OCI-LY1 (cell line): ENCODE results near the gene HSP90AA1.

Source experiments
- H2AFZ ChIP-seq: fragments of 200-600 bp; sonication (generic), shearing (Covaris generic); 2 replicates; pipeline ENCODE4 v1.6.0; 2014; ENCODE audit warnings: antibody characterized with exemption, mild to moderate bottlenecking, low read length
- H3F3A ChIP-seq: fragments of 200-600 bp; sonication (generic), shearing (Covaris generic); 2 replicates; pipeline ENCODE4 v1.6.0; 2014; ENCODE audit warnings: mild to moderate bottlenecking, antibody characterized with exemption, low read length, moderate library complexity; ENCODE audit not compliant: insufficient read depth
- H3K27ac ChIP-seq: fragments of 200-600 bp; sonication (generic); 2 replicates; pipeline ENCODE4 v1.5.1; 2014; ENCODE audit warnings: low read length, mixed run types, mild to moderate bottlenecking, low read depth; ENCODE audit not compliant: poor library complexity, severe bottlenecking
- H3K27me3 ChIP-seq: fragments of 200-600 bp; sonication (generic); 2 replicates; pipeline ENCODE4 v1.6.0; 2014; ENCODE audit warnings: antibody characterized with exemption, mild to moderate bottlenecking, low read length, moderate library complexity; ENCODE audit not compliant: insufficient read depth
- H3K36me3 ChIP-seq: fragments of 200-600 bp; sonication (generic); 2 replicates; pipeline ENCODE4 v1.6.1; 2014; ENCODE audit warnings: mild to moderate bottlenecking, antibody characterized with exemption, low read length, moderate library complexity, mixed read lengths; ENCODE audit not compliant: insufficient read depth
- H3K4me1 ChIP-seq: fragments of 200-600 bp; sonication (generic); 2 replicates; pipeline ENCODE4 v1.5.1; 2014; ENCODE audit warnings: mild to moderate bottlenecking, low read length, moderate library complexity; ENCODE audit not compliant: insufficient read depth, severe bottlenecking
- H3K4me2 ChIP-seq: fragments of 200-600 bp; sonication (generic), shearing (Covaris generic); 2 replicates; pipeline ENCODE4 v1.6.1; 2014; ENCODE audit warnings: low read length
- H3K4me3 ChIP-seq: fragments of 200-600 bp; sonication (generic); 2 replicates; pipeline ENCODE4 v1.5.1; 2014; ENCODE audit warnings: low read length, low read depth, mild to moderate bottlenecking, mixed read lengths; ENCODE audit not compliant: poor library complexity, severe bottlenecking
- H3K79me2 ChIP-seq: fragments of 200-600 bp; shearing (Covaris generic); 2 replicates; pipeline ENCODE4 v1.6.1; 2016; ENCODE audit warnings: mixed run types, low read length, mixed read lengths; ENCODE audit not compliant: insufficient read depth
- H3K9ac ChIP-seq: fragments of 200-600 bp; sonication (generic), shearing (Covaris generic); 2 replicates; pipeline ENCODE4 v1.6.1; 2014; ENCODE audit warnings: mild to moderate bottlenecking, low read length, mixed read lengths
- H3K9me2 ChIP-seq: fragments of 200-600 bp; sonication (generic), shearing (Covaris generic); 2 replicates; pipeline ENCODE4 v1.6.1; 2014; ENCODE audit warnings: low read depth, mild to moderate bottlenecking, low read length, mixed read lengths
- H3K9me3 ChIP-seq: fragments of 200-600 bp; shearing (Covaris generic); 2 replicates; pipeline ENCODE4 v1.6.1; 2014; ENCODE audit warnings: low read length, mixed read lengths
- H4K20me1 ChIP-seq: fragments of 200-600 bp; sonication (generic), shearing (Covaris generic); 2 replicates; pipeline ENCODE4 v1.6.0; 2016; ENCODE audit warnings: mild to moderate bottlenecking, low read length; ENCODE audit not compliant: insufficient read depth
- CTCF ChIP-seq: fragments of 200-600 bp; sonication (generic), shearing (Covaris generic); IDR thresholded peaks from 2 replicates; pipeline ENCODE4 v1.5.1; 2017; ENCODE audit warnings: mild to moderate bottlenecking, antibody characterized with exemption, low read length, moderate library complexity, mixed read lengths
- EZH2 ChIP-seq: fragments of 200-600 bp; sonication (generic), shearing (Covaris generic); IDR thresholded peaks from 2 replicates; pipeline ENCODE4 v1.8.0; 2017; ENCODE audit warnings: borderline replicate concordance, mixed run types, mild to moderate bottlenecking, antibody characterized with exemption, low read length, moderate library complexity, mixed read lengths

The HSP90AA1 gene

GRCh38 chr14:102058146-102058545, 28.7 kb downstream of the HSP90AA1 start:
- no peaks in the 10 kb centered on the region for H3K9me3 ChIP-seq
- H3K4me2 ChIP-seq = no peak overlapping the region
- H3K36me3 ChIP-seq = no peaks in the 10 kb centered on the region
- no peaks in the 10 kb centered on the region for H3F3A ChIP-seq
- peaks cover 11% of the 10 kb centered on the region for H3K4me1 ChIP-seq
- no peaks in the 10 kb centered on the region for H4K20me1 ChIP-seq
- H2AFZ ChIP-seq = no peak overlapping the region
- no peak overlapping the region for H3K9ac ChIP-seq
- H3K79me2 ChIP-seq = no peaks in the 10 kb centered on the region
- no peaks in the 10 kb centered on the region for H3K27me3 ChIP-seq
- H3K27ac ChIP-seq = no peak overlapping the region
- H3K4me3 ChIP-seq = no peak overlapping the region
- no peaks in the 10 kb centered on the region for H3K9me2 ChIP-seq
- TF ChIP-seq EZH2 = no peak
- TF ChIP-seq CTCF = no peak

DNA sequence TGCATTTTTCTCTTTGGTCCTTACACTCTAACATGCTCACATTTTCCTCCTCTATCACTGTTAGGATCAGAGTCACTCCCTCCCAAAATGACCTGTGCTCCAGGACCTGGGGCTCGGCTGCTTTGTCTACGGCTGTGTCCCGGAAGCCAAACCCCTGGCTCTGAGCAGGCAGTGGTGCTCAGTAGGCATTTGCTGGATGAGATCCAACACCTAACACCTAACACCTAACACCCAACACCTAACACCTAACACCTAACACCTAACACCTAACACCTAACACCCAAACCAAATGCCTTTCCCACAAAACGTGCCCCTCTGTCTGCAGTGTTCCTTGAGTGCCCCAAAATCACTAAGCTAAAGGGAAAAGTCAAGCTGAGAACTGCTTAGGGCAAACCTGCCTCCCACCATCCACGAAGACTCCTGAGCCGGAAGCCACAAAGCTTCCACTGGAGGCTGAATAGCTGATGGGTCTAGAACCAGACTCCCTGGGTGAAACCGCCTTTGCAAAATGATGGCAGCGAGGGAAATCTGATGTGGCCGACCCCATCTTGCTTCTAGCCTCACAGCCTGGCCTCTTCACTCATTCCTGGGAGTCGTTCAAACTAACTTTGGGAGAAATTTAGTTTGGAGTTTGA, 29.2 kb downstream of the HSP90AA1 start:
- TF ChIP-seq CTCF (no peak), EZH2 (no peak)
- no peaks in the 10 kb centered on the region for H3K9me3 ChIP-seq
- H3K9ac ChIP-seq = no peak overlapping the region
- no peaks in the 10 kb centered on the region for H4K20me1 ChIP-seq
- no peak overlapping the region for H2AFZ ChIP-seq
- no peak overlapping the region for H3K4me2 ChIP-seq
- no peaks in the 10 kb centered on the region for H3K79me2 ChIP-seq
- no peaks in the 10 kb centered on the region; the same call in 1 of the 2 replicates for H3K36me3 ChIP-seq
- H3K27ac ChIP-seq = no peak overlapping the region
- no peak overlapping the region for H3K4me3 ChIP-seq
- no peaks in the 10 kb centered on the region for H3F3A ChIP-seq
- no peaks in the 10 kb centered on the region for H3K27me3 ChIP-seq
- no peaks in the 10 kb centered on the region for H3K9me2 ChIP-seq
- H3K4me1 ChIP-seq = peaks cover 11% of the 10 kb centered on the region

GRCh38 chr14:102056694-102057442, 30.0 kb downstream of the HSP90AA1 start:
- no peaks in the 10 kb centered on the region for H4K20me1 ChIP-seq
- no peak for TF ChIP-seq CTCF
- TF ChIP-seq EZH2 = no peak
- no peak overlapping the region for H3K4me2 ChIP-seq
- H3K27ac ChIP-seq = no peak overlapping the region
- H2AFZ ChIP-seq = no peak overlapping the region
- H3K4me3 ChIP-seq = no peak overlapping the region
- H3K9me3 ChIP-seq = no peaks in the 10 kb centered on the region
- no peaks in the 10 kb centered on the region for H3K79me2 ChIP-seq
- no peaks in the 10 kb centered on the region for H3K9me2 ChIP-seq
- H3F3A ChIP-seq = no peaks in the 10 kb centered on the region
- H3K36me3 ChIP-seq = peaks cover 7% of the 10 kb centered on the region; the same call in 1 of the 2 replicates
- H3K4me1 ChIP-seq = peaks cover 11% of the 10 kb centered on the region
- no peak overlapping the region for H3K9ac ChIP-seq
- no peaks in the 10 kb centered on the region for H3K27me3 ChIP-seq
